HepG2 (cell line): ENCODE results near the gene KCNS1. TPM values are rescaled to one million over a fixed set of nuclear protein-coding genes. Genes with fewer than 3 reads are reported as not detected.

Experiments
- BCL6 ChIP-seq: IDR thresholded peaks from 2 replicates; pipeline ENCODE4 v1.6.1; 2016; ENCODE audit warnings: missing genetic modification reagents, missing compliant biosample characterization
- CBX2 ChIP-seq, 2 experiments: fragments of 200-600 bp in 1 of 2; sonication (generic); formaldehyde crosslinking in 1 of 2; IDR thresholded peaks; 2 replicates each; pipeline versions ENCODE4 v1.7.0 to v1.8.1; 2018 to 2022; ENCODE audit warnings: low read depth in 2 of 2, low read length in 1 of 2, mild to moderate bottlenecking in 1 of 2, missing genetic modification reagents in 1 of 2
- KDM5B ChIP-seq: sonication (generic); formaldehyde crosslinking; IDR thresholded peaks from 2 replicates; pipeline ENCODE4 v1.4.0; 2020; ENCODE audit warnings: missing genetic modification reagents, mild to moderate bottlenecking, borderline replicate concordance
- MED8 ChIP-seq: sonication (generic); formaldehyde crosslinking; IDR thresholded peaks from 2 replicates; pipeline ENCODE4 v1.8.1; 2023; ENCODE audit warnings: mild to moderate bottlenecking, missing genetic modification reagents; ENCODE audit not compliant: insufficient replicate concordance
- NBN ChIP-seq: fragments of 450-650 bp; conservative IDR thresholded peaks from 2 replicates; pipeline ENCODE4 v1.6.1; 2017
- NCOA2 ChIP-seq: sonication (generic); formaldehyde crosslinking; IDR thresholded peaks from 2 replicates; pipeline ENCODE4 v1.8.0; 2022; ENCODE audit warnings: inconsistent platforms
- NCOR1 ChIP-seq: fragments of 200-600 bp; sonication (generic); IDR thresholded peaks from 2 replicates; pipeline ENCODE4 v1.7.0; 2017; ENCODE audit warnings: antibody characterized with exemption, low read length, borderline replicate concordance
- NFYC ChIP-seq: IDR thresholded peaks from 2 replicates; pipeline ENCODE4 v1.6.1; 2016; ENCODE audit warnings: missing genetic modification reagents, missing compliant biosample characterization
- RXRA ChIP-seq: sonication (generic); formaldehyde crosslinking; IDR thresholded peaks from 2 replicates; pipeline ENCODE4 v1.5.1; 2020; ENCODE audit warnings: missing genetic modification reagents
- STAG1 ChIP-seq: sonication (generic); formaldehyde crosslinking; IDR thresholded peaks from 2 replicates; pipeline ENCODE4 v1.4.0; 2020; ENCODE audit warnings: missing genetic modification reagents
- TAF1 ChIP-seq: sonication (generic); formaldehyde crosslinking; IDR thresholded peaks from 2 replicates; pipeline ENCODE4 v1.4.0; 2020; ENCODE audit warnings: missing genetic modification reagents
- TBX3 ChIP-seq: fragments of 450-650 bp; IDR thresholded peaks from 2 replicates; pipeline ENCODE4 v1.6.1; 2017; ENCODE audit warnings: antibody characterized with exemption, mild to moderate bottlenecking, inconsistent platforms, borderline replicate concordance
- TSC22D2 ChIP-seq: sonication (generic); formaldehyde crosslinking; IDR thresholded peaks from 2 replicates; pipeline ENCODE4 v1.5.1; 2020; ENCODE audit warnings: missing genetic modification reagents, mild to moderate bottlenecking, borderline replicate concordance
- ZFY ChIP-seq: sonication (generic); formaldehyde crosslinking; IDR thresholded peaks from 2 replicates; pipeline ENCODE4 v1.4.0; 2020; ENCODE audit warnings: missing genetic modification reagents
- ZKSCAN8 ChIP-seq: IDR thresholded peaks from 2 replicates; pipeline ENCODE4 v1.6.1; 2016; ENCODE audit warnings: borderline replicate concordance, missing genetic modification reagents, missing compliant biosample characterization
- ZNF367 ChIP-seq: sonication (generic); formaldehyde crosslinking; IDR thresholded peaks from 2 replicates; pipeline ENCODE4 v1.4.0; 2020; ENCODE audit warnings: missing genetic modification reagents, borderline replicate concordance
- ZNF441 ChIP-seq: sonication (generic); formaldehyde crosslinking; IDR thresholded peaks from 2 replicates; pipeline ENCODE4 v1.7.0; 2021; ENCODE audit warnings: missing genetic modification reagents, borderline replicate concordance
- ZNF547 ChIP-seq: sonication (generic); formaldehyde crosslinking; IDR thresholded peaks from 2 replicates; pipeline ENCODE4 v1.5.1; 2020; ENCODE audit warnings: mild to moderate bottlenecking, missing genetic modification reagents
- polyA plus RNA-seq, 8 experiments: library from polyadenylated mRNA; depleted of rRNA in 3 of 8; stranded (reverse) in 7 of 8; unstranded in 1 of 8; fragments of >200 nt; fragmentation: Illumina TruSeq in 4 of 8; extraction: Trizol in 4 of 8; gene quantifications; 2 replicates each; pipeline versions ENCODE4 v1.2.1 to v1.2.3, GENCODE V29; 2011 to 2016; ENCODE audit warnings: low read depth in 4 of 8, missing spikeins in 1 of 8, mixed read lengths in 1 of 8; ENCODE audit not compliant: insufficient read depth in 1 of 8
- total RNA-seq, 5 experiments: library from RNA; depleted of rRNA; stranded (reverse); fragments of >200 nt; fragmentation: Illumina TruSeq; extraction: Trizol; gene quantifications; 2 replicates each; pipeline ENCODE4 v1.2.3, GENCODE V29; 2016; ENCODE audit warnings: low read depth in 1 of 5
- TF ChIP-seq, protein P1 (sequence below): sonication (generic); formaldehyde crosslinking; IDR thresholded peaks from 2 replicates; pipeline ENCODE4 v1.4.0; 2020; ENCODE audit warnings: missing genetic modification reagents, mild to moderate bottlenecking, borderline replicate concordance
- TF ChIP-seq, protein P2 (sequence below): sonication (generic); formaldehyde crosslinking; IDR thresholded peaks from 2 replicates; pipeline ENCODE4 v1.5.0; 2020; ENCODE audit warnings: mild to moderate bottlenecking, missing genetic modification reagents
- TF ChIP-seq, protein P3 (sequence below): sonication (generic); formaldehyde crosslinking; conservative IDR thresholded peaks from 2 replicates; pipeline ENCODE4 v1.4.0; 2020; ENCODE audit warnings: missing genetic modification reagents
- TF ChIP-seq, protein P4 (sequence below), 2 experiments: IDR thresholded peaks; 2 replicates each; pipeline ENCODE4 v1.6.1; 2011 to 2012; ENCODE audit warnings: low read length in 2 of 2, borderline replicate concordance in 1 of 2, low read depth in 1 of 2, mild to moderate bottlenecking in 1 of 2, moderate library complexity in 1 of 2

The KCNS1 gene
- total and polyA plus RNA-seq, 2 of the 13 experiments (the other 11 are each of a cell fraction or from before 2014, with no cell fraction given) = 0.03 TPM; not detected in 1

DNA sequence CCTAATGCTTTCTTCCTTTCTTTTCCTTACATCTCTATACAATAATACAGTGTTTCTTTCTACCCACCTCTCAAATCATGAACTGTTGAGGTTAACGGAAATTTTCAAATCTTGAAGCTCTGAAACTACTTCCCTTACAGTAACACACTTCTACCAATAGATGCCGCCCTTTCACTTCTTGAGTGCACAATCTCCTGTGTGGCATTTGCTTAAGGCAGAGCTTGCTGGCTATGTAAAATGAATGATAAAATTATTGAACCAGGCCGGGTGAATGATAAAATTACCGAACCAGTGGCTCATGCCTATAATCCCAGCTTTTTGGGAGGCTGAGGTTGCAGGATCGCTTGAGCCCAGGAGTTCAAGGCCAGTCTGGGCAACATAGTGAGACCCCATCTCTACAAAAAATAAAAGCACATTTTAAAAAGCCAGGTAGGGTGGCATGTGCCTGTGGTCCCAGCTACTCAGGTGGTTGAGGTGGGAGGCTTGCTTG, 56.8 kb downstream of the KCNS1 start (continued):
- TF ChIP-seq TAF1 (CRISPR knock-in tag) (no peak), CBX2 (IDR thresholded peaks at IDR 0.05; ENCODE audit: low read depth, low read length) (no peak), CBX2 (CRISPR knock-in tag; IDR thresholded peaks at IDR 0.05; ENCODE audit: low read depth) (no peak), TSC22D2 (CRISPR knock-in tag) (no peak), KDM5B (no peak), STAG1 (CRISPR knock-in tag) (peak; percentile 90), ZNF547 (CRISPR knock-in tag) (no peak), NFYC (CRISPR knock-in tag) (no peak), NCOR1 (no peak), NBN (no peak), ZFY (CRISPR knock-in tag) (no peak), NCOA2 (no peak), ZNF441 (CRISPR knock-in tag) (no peak), BCL6 (CRISPR knock-in tag) (no peak), MED8 (no peak), ZNF367 (CRISPR knock-in tag) (no peak), RXRA (CRISPR knock-in tag) (no peak), ZKSCAN8 (0 out of 2 replicates have a peak, but pooled peaks have one; percentile 31), TBX3 (no peak)
- TF ChIP-seq, protein P1, sequence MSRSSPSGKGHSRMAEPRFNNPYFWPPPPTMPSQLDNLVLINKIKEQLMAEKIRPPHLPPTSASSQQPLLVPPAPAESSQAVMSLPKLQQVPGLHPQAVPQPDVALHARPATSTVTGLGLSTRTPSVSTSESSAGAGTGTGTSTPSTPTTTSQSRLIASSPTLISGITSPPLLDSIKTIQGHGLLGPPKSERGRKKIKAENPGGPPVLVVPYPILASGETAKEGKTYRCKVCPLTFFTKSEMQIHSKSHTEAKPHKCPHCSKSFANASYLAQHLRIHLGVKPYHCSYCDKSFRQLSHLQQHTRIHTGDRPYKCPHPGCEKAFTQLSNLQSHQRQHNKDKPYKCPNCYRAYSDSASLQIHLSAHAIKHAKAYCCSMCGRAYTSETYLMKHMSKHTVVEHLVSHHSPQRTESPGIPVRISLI (CRISPR knock-in tag) = no peak
- TF ChIP-seq, protein P2, sequence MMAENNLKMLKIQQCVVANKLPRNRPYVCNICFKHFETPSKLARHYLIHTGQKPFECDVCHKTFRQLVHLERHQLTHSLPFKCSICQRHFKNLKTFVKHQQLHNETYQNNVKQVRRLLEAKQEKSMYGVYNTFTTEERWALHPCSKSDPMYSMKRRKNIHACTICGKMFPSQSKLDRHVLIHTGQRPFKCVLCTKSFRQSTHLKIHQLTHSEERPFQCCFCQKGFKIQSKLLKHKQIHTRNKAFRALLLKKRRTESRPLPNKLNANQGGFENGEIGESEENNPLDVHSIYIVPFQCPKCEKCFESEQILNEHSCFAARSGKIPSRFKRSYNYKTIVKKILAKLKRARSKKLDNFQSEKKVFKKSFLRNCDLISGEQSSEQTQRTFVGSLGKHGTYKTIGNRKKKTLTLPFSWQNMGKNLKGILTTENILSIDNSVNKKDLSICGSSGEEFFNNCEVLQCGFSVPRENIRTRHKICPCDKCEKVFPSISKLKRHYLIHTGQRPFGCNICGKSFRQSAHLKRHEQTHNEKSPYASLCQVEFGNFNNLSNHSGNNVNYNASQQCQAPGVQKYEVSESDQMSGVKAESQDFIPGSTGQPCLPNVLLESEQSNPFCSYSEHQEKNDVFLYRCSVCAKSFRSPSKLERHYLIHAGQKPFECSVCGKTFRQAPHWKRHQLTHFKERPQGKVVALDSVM (CRISPR knock-in tag) = no peak
- TF ChIP-seq, protein P3, sequence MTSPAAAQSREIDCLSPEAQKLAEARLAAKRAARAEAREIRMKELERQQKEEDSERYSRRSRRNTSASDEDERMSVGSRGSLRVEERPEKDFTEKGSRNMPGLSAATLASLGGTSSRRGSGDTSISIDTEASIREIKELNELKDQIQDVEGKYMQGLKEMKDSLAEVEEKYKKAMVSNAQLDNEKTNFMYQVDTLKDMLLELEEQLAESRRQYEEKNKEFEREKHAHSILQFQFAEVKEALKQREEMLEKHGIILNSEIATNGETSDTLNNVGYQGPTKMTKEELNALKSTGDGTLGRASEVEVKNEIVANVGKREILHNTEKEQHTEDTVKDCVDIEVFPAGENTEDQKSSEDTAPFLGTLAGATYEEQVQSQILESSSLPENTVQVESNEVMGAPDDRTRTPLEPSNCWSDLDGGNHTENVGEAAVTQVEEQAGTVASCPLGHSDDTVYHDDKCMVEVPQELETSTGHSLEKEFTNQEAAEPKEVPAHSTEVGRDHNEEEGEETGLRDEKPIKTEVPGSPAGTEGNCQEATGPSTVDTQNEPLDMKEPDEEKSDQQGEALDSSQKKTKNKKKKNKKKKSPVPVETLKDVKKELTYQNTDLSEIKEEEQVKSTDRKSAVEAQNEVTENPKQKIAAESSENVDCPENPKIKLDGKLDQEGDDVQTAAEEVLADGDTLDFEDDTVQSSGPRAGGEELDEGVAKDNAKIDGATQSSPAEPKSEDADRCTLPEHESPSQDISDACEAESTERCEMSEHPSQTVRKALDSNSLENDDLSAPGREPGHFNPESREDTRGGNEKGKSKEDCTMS = no peak
- TF ChIP-seq, protein P4, sequence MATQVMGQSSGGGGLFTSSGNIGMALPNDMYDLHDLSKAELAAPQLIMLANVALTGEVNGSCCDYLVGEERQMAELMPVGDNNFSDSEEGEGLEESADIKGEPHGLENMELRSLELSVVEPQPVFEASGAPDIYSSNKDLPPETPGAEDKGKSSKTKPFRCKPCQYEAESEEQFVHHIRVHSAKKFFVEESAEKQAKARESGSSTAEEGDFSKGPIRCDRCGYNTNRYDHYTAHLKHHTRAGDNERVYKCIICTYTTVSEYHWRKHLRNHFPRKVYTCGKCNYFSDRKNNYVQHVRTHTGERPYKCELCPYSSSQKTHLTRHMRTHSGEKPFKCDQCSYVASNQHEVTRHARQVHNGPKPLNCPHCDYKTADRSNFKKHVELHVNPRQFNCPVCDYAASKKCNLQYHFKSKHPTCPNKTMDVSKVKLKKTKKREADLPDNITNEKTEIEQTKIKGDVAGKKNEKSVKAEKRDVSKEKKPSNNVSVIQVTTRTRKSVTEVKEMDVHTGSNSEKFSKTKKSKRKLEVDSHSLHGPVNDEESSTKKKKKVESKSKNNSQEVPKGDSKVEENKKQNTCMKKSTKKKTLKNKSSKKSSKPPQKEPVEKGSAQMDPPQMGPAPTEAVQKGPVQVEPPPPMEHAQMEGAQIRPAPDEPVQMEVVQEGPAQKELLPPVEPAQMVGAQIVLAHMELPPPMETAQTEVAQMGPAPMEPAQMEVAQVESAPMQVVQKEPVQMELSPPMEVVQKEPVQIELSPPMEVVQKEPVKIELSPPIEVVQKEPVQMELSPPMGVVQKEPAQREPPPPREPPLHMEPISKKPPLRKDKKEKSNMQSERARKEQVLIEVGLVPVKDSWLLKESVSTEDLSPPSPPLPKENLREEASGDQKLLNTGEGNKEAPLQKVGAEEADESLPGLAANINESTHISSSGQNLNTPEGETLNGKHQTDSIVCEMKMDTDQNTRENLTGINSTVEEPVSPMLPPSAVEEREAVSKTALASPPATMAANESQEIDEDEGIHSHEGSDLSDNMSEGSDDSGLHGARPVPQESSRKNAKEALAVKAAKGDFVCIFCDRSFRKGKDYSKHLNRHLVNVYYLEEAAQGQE (IDR thresholded peaks at IDR 0.05; ENCODE audit: borderline replicate concordance in 1 of 2, low read depth in 1 of 2, low read length in 2 of 2) = no peak
